ENCODE results near the gene CYFIP1.

- TF ChIP-seq, protein P1, sequence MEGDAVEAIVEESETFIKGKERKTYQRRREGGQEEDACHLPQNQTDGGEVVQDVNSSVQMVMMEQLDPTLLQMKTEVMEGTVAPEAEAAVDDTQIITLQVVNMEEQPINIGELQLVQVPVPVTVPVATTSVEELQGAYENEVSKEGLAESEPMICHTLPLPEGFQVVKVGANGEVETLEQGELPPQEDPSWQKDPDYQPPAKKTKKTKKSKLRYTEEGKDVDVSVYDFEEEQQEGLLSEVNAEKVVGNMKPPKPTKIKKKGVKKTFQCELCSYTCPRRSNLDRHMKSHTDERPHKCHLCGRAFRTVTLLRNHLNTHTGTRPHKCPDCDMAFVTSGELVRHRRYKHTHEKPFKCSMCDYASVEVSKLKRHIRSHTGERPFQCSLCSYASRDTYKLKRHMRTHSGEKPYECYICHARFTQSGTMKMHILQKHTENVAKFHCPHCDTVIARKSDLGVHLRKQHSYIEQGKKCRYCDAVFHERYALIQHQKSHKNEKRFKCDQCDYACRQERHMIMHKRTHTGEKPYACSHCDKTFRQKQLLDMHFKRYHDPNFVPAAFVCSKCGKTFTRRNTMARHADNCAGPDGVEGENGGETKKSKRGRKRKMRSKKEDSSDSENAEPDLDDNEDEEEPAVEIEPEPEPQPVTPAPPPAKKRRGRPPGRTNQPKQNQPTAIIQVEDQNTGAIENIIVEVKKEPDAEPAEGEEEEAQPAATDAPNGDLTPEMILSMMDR (IDR thresholded peaks at IDR 0.05; ENCODE audit: poor library complexity, severe bottlenecking) = no peak
- TF ChIP-seq EP300 (conservative IDR thresholded peaks at IDR 0.05; ENCODE audit: poor library complexity, severe bottlenecking) (no peak), TAF1 (IDR thresholded peaks at IDR 0.05; ENCODE audit: low read depth) (no peak), EZH2 (IDR thresholded peaks at IDR 0.05; ENCODE audit: borderline replicate concordance, insufficient read depth, low read length, poor library complexity, severe bottlenecking) (no peak), SMC3 (conservative IDR thresholded peaks at IDR 0.05; ENCODE audit: poor library complexity) (no peak), POLR2AphosphoS5 (IDR thresholded peaks at IDR 0.05) (no peak), MXI1 (conservative IDR thresholded peaks at IDR 0.05; ENCODE audit: poor library complexity, severe bottlenecking) (no peak)
- TF ChIP-seq, protein P2, sequence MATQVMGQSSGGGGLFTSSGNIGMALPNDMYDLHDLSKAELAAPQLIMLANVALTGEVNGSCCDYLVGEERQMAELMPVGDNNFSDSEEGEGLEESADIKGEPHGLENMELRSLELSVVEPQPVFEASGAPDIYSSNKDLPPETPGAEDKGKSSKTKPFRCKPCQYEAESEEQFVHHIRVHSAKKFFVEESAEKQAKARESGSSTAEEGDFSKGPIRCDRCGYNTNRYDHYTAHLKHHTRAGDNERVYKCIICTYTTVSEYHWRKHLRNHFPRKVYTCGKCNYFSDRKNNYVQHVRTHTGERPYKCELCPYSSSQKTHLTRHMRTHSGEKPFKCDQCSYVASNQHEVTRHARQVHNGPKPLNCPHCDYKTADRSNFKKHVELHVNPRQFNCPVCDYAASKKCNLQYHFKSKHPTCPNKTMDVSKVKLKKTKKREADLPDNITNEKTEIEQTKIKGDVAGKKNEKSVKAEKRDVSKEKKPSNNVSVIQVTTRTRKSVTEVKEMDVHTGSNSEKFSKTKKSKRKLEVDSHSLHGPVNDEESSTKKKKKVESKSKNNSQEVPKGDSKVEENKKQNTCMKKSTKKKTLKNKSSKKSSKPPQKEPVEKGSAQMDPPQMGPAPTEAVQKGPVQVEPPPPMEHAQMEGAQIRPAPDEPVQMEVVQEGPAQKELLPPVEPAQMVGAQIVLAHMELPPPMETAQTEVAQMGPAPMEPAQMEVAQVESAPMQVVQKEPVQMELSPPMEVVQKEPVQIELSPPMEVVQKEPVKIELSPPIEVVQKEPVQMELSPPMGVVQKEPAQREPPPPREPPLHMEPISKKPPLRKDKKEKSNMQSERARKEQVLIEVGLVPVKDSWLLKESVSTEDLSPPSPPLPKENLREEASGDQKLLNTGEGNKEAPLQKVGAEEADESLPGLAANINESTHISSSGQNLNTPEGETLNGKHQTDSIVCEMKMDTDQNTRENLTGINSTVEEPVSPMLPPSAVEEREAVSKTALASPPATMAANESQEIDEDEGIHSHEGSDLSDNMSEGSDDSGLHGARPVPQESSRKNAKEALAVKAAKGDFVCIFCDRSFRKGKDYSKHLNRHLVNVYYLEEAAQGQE (IDR thresholded peaks at IDR 0.05; ENCODE audit: borderline replicate concordance) = no peak
Observed at GRCh38 chr15:23002920-23003319, 22.8 kb upstream of the CYFIP1 start.

All from neural cell (in vitro differentiated cells).